C4-2B (cell line): ENCODE measurements around the gene GRK3.

Experiments used
- CTCF ChIP-seq: fragments of 450-650 bp; conservative IDR thresholded peaks from 2 replicates; pipeline ENCODE4 v1.5.1; 2017; ENCODE audit warnings: mild to moderate bottlenecking
- ZFX ChIP-seq: fragments of 450-650 bp; IDR thresholded peaks from 2 replicates; pipeline ENCODE4 v1.6.1; 2017

- no peak for TF ChIP-seq CTCF
- TF ChIP-seq ZFX, result no peak
These were observed 73.2 kb downstream of the GRK3 start for GRCh38 chr22:25637672-25638071.
